HG03354 (cell line): ENCODE results near the gene C9orf57.
"Not testable (repeated sequence)": the region's sequence is repeated elsewhere in the genome, so short reads cannot be mapped to it uniquely, and the experiment has no call there.

Experiments used
- ATAC-seq: cut with Tn5 transposase; IDR thresholded peaks from one replicate; pipeline ENCODE4 v1.9.1; 2021; ENCODE audit warnings: mild to moderate bottlenecking; ENCODE audit not compliant: unreplicated experiment, poor library complexity, severe bottlenecking

The C9orf57 gene, protein sequence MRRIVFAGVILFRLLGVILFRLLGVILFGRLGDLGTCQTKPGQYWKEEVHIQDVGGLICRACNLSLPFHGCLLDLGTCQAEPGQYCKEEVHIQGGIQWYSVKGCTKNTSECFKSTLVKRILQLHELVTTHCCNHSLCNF

DNA sequence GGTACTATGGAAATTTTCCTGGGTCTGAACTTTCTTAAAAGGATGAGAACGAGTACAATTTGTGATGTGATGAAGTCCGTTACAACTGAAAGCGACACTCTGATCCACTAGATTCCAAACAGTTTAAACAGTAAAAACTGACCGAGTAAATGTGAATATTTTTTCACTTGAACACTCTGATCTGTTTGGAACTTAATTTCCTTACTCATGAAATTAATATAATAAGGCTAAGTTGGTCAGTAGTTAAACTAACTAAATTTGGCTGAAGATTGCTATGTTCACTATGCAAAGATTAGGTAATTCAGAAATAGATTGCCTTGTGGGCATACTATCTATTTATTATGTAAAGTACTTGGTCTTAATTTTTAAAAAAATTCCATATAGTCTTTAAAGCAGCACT, at the start of gene C9orf57:
C9orf57 (minus strand) TSS at position 101 of the 400 bp plus-strand sequence. CDS start 1,282 bp downstream, outside the sequence.
- ATAC-seq = no peak

DNA sequence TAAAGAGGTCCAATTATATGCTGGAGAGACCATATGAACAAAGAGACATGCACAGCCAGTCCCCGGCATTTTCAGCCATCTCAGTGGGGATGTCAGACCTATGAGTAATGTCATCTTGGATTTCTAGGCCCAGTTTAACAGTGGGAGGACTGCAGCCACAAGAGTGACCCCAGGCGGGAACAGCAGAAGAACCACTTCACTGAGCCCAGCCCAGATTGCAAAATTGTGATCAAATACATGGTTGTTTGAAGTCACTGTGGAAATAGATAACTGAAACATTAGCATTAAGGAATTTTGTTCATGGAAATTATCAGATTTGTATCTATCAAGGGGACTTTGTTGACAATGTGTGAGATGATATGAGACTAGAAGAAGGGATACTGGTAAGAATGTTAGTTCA, 42.1 kb upstream of the C9orf57 start:
- ATAC-seq = no peak

DNA sequence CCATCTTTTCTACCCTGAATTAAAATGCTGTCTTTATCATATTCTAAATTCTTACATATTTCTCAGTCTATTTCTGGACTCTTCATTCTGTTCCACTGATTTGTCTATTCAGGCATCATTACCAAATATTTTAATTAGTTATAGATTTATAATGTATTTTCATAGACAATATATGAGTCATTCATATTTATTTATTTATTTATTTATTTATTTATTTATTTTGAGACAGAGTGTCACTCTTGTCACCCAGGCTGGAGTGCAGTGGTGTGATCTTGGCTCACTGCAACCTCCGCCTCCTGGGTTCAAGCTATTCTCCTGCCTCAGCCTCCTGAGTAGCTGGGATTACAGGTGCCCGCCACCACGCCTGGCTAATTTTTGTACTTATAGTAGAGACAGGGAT, 35.1 kb upstream of the C9orf57 start:
- ATAC-seq = not testable (repeated sequence)

DNA sequence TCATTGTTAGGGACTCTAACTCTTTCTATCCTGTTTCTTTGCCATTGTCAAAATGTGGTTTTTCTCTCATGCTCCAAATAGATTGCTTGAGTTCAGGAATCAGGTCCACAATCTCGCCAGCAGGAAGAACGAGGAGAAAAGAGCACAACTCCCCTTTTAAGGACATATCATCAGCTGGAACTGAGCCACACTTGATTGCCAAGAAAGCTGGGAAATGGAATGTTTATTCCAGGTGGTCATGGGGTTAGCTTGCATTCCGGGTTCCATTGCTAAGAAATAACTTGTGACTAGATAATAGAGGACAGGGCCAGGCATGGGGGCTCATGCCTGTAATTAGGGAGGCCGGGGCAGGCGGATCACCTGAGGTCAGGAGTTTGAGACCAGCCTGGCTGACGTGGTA, 32.4 kb upstream of the C9orf57 start:
- ATAC-seq = no peak

DNA sequence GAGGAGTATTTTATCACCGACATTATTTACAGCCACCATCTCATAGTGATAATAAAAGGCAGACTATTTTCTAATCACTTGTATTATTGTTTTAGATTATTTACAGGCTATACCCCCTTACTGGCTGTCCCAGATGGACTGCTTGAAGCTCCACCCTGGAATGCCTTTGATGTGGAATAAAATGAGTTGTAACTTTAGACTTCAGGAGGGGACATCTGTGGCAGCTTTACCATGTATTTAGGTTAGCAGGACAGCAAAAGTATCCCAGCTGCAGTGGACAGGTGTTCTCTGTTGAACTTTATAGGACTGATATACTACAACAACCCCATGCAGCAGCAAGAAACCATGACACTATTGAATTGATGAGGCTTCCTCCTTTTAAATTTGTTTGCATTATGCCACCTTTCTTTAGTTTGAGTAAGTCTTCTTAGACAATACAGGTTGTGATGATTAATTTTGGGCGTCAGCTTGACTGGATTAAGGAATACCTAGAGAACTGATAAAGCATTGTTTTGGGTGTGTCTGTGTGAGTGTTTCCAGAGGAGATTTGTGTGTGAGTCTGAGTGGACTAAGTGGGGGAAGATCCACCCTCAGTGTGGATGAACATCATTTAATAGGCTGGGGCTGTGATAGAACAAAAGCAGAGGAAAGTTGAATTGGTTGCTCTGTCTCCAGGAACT, 29.2 kb upstream of the C9orf57 start:
- no peak for ATAC-seq

DNA sequence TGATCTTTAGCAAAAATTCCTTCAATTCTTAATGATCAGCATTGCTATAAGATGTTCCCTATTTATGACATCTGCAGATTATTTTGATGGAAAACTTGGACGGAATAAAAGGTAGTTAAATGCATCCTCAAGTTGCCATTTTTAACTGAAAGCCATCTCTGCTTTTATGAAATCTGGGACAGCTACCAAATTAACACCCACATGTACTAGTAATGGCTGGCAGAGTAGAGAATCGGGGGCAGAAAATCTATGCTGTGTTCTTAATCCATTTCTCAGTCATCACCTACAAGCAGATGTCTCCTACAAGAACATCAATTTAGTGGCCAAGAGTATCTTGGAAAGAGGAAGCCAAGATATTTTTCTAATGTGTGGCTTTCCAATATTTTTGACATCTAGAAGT, 22.1 kb upstream of the C9orf57 start:
- ATAC-seq = no peak

DNA sequence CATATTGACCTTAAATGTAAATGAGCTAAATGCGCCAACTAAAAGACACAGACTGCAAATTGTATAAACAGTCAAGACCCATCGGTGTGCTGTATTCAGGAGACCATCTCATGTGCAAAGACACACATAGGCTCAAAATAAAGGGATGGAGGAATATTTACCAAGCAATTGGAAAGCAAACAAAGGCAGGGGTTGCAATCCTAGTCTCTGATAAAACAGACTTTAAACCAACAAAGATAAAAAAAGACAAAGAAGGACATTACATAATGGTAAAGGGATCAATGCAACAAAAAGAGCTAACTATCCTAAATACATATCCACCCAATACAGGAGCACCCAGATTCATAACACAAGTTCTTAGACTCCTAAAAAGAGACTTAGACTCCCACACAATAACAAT, 14.3 kb upstream of the C9orf57 start:
- ATAC-seq = not testable (repeated sequence)

DNA sequence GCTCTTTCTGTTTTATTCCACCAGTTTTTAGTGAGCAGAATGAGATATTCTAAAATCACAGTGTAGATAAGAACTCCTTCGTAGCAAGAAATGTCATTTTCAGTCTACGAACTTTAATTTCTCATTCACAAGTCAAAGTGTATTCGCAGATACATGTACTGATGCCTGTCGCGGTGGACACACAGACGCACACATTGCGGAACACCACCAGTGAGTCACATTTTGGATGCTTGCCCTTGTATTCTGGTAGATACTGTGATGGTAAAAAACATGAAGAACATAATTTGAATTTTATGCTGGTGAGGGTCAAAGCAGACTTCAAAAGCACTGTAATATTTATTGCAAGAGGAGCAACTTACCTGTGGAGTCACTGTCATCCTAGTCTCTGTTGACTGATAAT, 4.7 kb upstream of the C9orf57 start:
- ATAC-seq = no peak

DNA sequence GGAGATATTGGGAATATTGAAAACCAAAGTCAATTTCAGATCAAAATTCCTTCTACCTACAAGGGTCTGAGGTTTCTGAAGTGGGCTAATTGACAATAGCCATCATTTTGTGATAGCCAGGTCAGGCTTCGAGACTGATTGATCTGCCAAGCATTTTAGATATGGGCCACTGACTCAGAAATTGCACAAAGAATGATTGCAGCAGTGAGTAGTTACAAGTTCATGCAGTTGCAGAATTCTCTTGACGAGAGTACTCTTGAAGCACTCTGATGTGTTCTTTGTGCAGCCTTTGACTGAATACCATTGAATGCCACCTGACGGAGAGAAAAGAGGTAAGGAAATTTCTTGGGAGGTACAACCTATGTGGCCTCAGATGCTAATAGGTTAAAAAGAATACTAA, 8.3 kb downstream of the C9orf57 start:
- ATAC-seq = no peak

DNA sequence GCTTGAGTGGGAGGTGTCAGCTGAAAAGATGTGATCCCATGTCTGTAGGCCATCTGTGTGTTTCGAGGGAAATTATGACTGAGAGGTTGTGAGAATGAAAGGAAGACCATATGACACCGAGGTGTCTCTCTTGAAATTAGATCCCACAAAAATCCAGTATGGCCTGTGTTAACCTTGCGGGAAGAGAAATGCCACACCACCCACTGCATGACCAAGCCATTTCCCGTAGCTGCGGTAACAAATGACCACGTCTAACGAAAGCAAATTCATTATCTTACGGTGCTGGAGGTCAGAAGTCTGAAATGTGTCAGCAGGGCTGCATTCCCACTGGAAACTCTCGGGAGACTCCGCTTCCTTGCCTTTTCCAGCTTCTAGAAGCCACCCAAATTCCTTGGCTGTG, 11.6 kb downstream of the C9orf57 start:
- no peak for ATAC-seq

DNA sequence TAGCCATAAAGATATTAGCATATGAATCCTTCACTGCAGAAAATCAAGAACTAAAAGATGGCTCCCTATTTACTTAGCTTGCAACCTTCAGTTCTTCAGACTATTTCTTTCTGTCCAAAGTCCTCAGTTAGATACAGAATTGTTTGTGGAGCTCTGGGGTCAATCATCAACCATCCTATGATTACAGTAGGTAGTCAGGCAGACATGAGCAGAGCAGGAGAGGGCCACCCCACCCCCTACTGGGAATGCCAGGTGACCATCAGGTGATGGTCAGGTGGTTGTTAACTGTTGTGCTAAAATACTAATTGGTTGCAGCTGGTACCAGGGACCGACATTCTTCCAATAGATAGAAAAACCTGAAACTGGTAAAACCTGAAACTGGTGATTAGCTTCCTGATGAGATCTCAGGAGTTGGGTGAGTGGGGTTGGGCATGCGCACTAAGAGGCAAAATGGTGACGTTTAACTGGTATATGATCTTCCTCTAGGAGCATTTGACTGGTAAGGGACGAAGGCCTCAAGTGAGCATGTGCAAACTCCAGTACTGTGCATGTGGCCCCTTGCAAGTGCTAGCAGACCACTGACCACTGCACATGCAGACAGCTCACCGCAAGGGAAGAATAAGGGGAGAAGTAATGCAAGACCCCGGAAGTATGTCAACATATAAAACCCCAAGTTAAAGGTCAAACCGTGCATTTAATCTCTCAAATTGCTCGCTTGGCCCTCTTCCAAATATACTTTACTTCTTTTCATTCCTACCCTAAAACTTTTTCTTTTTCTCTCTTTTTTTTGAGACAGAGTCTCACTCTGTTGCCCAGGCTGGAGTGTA, 13.6 kb downstream of the C9orf57 start:
- ATAC-seq = no peak

DNA sequence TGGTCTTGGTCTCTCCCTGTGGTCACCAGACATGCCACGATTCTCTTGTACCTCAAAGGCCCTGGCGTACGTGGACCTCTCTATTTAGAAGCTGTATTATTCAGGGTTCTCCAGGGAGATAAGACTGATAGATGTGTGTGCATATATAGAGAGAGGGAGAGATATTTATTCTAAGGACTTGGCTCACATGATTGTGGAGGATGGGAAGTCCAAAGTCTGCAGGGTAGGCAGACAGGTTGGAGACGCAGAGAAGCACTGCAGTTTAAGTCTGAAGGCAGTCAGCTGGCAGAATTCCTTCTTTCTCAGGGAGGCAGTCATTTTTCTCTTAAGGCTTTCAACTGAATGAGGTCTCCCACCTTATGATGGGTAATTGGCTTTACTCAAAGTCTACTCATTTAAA, 16.3 kb downstream of the C9orf57 start:
- no peak for ATAC-seq

DNA sequence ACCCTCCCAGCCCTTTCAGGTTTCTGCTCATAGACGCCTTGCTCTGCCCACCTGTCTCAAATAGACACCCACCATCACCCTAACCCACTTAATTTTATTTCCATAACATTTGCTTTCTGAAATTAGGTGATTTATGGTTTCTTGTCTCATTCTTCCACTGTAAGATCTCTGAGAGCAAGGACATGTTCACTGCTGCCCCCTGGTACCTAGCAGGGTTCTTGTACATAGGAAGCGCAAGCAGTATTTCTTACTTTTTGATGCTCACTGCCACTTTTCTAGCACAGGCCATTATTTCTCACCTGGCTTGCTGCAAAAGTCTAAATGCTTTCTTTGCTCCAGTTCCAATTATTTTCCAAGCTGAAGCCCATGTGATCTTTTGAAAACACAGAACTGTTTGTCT, 16.8 kb downstream of the C9orf57 start:
- ATAC-seq = no peak

DNA sequence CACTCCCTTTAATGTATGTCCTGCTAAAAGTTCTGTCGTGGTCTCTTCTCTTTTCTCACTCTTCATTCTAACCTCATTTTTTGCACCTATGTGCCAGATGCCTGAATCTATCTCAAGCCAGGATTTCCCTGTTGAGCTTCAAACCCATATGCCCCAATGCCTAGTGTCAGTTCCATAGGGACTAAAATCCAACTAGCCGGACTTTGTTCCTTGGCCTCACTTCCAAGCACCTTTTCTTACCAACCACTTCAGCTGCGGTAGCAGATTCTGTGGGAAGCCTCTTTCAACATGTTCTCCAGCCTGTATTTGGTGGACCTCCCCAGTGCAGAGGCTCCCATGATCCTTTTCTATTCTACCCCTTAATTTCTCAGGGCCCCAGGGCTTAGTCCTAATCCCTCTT, 17.5 kb downstream of the C9orf57 start:
- ATAC-seq = no peak

DNA sequence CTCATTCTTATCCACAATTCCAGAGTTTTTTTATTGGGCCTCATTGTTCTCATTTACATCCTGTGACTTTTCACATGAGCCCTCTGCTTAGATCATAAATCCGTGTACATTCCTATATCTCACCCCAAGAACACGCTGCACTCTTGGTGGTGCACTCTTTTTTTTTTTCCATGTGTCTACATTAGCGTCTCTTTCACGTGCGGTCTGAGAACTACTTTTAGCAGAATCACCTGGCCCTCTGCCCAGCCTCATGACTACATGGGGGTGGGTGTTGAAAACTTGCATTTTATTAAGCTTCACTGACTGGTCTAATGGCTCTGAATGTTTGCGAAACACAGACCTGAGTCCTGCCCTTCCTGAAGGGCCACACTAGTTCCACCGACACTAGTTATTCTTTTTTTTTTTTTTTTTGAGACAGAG, 18.6 kb downstream of the C9orf57 start:
- ATAC-seq = no peak

DNA sequence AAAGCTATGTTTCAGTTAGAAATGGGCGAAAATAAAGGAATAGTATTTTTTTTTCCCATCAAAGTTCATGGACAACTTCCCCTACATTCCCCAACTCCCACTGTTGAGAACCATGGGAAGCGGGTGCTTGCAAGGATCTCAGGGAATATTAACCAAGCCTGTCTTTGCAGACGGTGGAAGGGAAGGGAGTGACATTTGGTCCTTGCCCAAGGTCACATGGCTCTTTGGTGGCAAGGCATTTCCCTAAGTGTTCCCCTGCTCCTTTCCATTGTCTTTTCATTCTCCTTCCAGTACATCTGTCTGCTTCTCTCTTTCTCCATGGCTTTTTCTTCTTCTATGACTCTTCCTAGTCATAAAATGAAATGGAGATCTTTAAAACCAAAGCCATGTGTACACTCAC, 19.0 kb downstream of the C9orf57 start:
- ATAC-seq = no peak

DNA sequence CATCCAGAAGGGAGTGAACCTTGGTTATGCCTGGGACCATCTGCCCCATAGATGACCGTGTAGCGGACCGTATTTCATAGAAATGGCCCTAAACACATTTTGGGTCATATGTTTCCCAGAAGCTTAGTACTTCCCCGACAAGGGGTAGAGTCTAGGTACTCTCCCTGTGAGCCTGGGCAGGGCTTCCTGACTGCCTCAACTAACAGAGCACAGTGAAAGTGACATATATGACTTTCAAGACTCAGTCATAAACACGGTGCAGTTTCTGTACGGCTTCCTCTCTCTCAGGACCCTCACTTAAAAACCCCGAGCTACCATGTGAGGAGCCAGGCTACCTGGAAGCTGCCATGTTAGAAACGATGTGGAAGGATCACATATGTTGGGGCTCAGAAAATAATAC, 20.9 kb downstream of the C9orf57 start:
- ATAC-seq = peak; percentile 44

DNA sequence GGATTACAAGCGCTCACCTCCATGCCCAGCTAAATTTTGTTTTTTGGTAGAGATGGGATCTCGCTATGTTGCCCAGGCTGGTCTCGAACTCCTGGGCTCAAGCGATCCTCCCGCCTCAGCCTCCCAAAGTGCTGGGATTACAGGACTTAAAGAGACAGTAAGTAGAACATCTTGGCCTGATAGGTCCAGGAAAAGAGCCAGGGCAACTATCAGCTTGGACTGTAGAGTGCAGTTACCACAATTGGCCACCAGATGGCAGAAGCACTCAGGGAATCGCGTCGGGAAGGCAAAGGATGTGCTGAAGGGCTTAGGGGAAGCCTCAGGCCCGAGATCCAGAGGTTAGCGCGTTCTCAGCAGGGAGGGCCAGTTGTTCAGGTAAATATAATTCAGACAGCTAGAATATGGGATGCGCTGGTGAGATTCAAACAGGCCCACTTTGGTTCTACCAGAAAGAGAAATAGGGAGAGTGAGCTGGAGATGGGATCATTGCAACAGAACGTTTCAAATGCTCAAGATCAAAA, 21.5 kb downstream of the C9orf57 start:
- ATAC-seq = peak; percentile 80

DNA sequence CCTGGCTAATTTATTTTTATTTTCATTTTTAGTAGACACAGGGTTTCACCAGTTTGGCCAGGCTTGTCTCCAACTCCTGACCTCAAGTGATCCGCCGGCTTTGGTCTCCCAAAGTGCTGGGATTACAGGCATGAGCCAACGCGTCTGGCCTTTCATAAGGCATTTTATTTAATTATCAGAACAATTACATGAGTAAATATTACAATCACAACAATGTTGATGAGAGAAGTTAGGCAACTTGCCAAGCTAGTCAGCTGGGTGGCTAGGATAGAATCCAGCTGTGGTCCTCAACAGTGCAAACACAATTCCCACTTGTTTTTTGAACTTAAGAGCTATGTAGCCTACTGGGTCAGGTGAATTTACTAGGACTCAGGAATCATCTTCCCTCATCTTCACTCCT, 22.0 kb downstream of the C9orf57 start:
- ATAC-seq = no peak

DNA sequence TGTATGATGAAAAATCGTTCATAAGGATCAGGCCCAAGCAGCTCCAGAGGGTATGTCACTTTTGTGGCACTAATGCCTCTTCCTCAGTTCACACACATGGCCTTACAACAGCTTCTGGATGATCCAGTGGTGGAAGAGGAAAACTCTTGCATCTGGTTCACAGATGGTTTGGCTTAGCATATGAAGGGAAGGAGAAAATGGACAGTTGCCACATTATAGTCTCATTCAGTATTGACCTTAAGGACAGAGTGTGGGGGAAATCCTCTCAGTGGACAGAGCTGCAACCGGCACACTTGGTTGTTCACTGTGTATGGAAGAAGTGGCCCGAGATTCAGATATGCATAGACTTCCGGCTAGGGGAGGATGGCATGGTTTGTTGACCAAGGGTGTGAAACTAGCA, 22.8 kb downstream of the C9orf57 start:
- no peak for ATAC-seq

DNA sequence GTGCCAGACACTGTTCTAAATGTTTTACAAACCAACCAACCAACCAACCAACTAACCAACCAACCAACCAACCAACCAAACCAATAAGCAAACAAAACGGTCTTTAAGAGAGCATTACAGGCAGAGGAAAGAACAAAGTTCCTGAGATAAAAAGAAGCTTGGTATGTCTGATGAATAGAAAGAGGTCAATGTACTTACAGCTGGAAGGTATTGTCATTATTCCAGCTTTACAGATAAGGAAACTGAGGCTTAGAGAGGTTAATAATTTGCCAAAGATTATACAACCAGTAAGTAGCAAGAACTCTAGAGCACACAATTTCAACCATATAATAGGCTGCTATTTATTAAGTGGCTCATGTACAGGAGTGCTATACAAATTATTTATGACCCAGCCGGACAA, 29.6 kb downstream of the C9orf57 start:
- ATAC-seq = no peak
